GM21526 (cell line): Measurements from ENCODE around the gene IGF2BP3.
"Not testable (repeated sequence)": the region's sequence is repeated elsewhere in the genome, so short reads cannot be mapped to it uniquely, and the experiment has no call there.

Source experiments
- ATAC-seq: cut with Tn5 transposase; IDR thresholded peaks from one replicate; pipeline ENCODE4 v1.9.1; 2021; ENCODE audit warnings: moderate library complexity; ENCODE audit not compliant: unreplicated experiment, low FRiP score

IGF2BP3 gene

DNA sequence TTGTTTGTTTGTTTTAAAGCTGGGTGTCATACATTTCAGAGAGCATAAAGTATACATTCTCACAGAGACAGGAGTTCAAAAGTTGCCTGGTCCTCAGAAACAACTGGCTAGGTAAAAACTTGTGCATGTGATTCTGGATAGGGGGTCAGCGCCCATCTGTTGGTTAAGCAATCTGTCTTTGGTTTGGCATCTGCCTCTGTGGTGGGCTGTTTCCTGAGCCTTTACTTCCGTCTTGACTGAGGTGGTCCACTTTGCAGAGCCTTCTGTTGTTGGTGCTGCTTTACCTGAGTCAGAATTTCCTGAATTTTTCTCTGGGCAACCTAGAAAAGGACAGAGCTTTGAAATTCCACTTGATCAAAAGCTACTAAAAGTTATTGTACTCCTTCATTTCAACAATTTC is 158.2 kb downstream of the IGF2BP3 start:
- not testable (repeated sequence) for ATAC-seq

- no peak for ATAC-seq
These were observed 161.5 kb downstream of the IGF2BP3 start for GRCh38 chr7:23308754-23309153.

DNA sequence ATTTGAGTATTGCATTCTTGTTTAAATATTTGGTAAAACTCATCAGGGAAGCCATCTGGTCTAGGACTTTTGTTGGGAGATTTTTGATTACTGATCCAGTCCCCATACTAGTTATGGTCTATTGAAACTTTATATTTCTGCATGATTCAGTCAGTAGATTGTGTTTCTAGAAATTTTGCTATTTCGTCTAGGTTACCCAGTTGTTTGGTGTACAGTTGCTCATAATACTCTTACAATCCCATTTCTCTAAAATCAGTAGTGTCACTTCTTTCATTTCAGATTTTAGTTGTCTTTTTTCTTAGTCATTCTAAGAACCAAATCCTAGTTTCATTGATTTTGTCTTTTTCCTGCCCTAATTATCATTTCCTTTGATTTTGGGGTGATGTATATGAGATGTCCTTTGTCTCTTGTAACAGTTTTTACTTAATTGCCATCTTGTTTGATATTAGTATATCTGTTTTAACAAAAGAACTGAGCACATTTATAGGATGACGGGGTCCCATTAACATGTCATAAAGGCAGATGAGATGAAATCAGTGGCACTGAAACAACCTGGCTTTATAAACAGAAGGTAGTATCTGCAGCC is 163.3 kb downstream of the IGF2BP3 start:
- no peak for ATAC-seq

DNA sequence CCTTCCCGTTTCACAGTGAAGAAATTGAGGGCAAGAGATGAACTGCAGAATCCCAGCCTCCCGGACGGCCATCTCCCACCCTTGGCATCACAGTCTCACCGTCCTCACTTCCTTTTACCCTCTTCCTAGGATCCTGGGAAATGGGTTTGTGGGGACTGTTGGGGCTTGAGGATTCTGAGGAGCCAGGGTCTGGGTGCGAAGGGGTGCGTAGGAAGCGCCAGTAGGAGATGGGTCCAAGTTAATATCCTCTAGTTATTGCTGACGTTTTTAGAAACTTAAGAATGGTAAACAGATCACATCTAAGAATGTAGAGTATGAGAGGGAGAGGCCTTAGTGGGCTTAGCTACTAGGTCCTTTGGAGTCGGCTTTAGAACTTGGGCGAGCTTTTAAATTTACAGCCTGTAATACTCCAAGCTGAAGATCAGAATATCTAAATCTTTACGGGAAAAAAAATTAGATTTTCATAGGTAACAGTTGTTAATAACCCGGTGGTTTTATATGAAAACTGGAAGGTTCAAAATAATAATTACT is 170.5 kb downstream of the IGF2BP3 start:
- no peak for ATAC-seq

DNA sequence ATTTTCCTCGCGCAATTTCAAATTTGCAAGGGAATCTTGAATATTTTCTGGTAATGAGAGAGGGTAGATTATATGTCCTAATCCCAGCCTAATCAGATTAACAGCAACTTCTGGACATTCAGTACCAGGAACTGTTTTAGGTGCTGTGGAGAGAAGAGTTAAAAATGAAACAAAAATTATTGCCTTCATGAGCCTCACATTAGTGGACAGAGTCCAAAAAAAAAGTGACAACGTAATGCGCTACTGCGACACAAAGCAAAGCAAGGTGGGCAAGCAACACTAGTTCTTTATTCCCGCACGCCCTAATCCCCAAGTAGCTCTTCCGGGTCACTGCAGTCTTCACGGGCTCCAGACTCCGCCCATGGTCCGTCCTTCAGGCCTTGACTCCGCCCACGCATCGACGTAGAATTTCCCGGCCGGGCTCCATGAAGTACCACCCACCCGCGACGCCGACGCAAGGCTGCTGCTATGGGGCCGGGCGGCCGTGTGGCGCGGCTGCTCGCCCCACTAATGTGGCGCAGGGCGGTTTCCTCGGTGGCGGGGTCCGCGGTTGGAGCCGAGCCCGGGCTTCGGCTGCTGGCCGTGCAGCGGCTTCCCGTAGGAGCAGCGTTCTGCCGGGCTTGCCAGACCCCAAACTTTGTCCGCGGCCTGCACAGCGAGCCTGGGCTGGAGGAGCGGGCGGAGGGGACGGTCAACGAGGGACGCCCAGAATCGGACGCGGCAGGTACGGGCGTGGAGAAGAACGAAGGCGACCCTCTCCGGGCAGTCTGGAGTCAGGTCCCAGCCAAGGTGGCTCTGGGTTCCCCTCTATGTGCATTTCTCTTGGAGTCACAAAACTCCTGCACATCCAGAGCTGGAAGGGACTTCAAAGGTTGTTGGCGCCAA is 171.2 kb downstream of the IGF2BP3 start, which contains the start of gene MALSU1:
Gene MALSU1, plus strand, starts transcription at position 455 of the 885 bp plus-strand sequence. Its CDS starts 14 bp downstream, at position 469.
- peak; percentile 98 for ATAC-seq

DNA sequence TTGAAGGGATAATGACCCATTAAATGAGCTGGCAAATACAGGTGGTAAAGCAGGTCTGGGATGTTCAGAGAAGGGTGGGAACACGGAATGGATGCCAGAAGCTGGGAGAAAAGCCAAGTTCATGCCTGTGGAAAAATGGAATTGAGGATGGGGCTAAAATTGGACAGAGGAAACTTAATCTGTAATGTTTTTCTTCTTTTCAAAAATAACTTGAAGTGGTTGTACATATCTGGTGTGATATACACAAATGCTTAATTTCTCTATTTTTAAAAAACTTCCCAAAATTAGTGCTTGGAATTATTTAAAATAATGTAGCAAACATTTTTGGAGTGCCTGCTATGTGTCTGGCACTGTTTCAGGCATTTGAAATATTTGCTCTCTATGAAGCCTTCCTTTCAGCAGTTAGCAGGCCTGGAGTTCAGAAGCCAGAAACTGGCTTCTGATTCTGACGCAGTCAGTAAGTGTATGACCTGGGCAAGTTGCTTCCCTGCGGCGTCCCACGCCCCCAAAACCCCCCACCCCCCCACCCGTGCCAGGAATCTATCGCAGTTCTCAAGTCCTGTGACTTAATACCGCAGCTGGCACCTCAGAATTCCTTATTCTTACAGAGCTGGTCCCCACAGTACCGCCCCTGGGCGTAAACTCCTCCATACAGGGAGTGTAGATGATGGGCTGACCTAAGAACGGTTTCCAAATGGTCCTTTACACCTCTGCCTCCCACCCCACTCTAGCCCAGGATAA is 172.0 kb downstream of the IGF2BP3 start:
- no peak for ATAC-seq

DNA sequence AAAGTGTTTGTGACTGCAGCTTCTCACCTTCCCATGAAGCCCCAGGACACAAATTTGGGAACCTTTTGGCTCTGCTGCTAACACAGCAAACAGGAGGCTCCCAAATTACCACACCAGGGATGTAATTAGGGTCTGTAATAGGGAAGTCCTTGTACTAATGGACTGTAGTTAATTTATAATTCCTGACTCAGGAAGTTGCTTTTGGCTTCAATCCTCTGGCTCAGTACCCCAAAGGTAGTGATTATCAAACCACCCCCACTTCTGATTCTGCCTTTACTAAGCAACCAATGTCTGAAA is 174.9 kb downstream of the IGF2BP3 start:
- ATAC-seq = no peak

- ATAC-seq = no peak
These were observed 175.5 kb downstream of the IGF2BP3 start for GRCh38 chr7:23294549-23295400.

- ATAC-seq = no peak
These were observed 176.7 kb downstream of the IGF2BP3 start for GRCh38 chr7:23293500-23294073.

DNA sequence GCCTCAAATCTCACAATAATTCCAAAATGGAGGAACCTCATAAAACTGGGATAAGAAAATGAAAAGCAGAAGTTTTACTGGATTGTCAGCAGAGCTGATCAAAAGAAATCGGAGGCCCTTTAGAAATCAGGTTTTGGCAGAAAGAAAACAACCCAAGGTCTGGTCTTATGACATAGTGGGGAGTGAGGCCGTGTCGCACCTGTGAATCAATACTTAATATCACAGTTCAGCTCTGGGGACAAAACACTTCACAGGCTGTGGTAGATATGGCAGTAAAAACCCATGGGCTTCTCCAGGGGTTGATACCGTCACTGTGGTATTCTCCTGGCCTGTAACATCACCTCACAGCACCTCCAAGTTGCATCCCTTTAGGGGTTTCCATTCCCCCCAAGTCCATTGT is 177.7 kb downstream of the IGF2BP3 start:
- no peak for ATAC-seq

- ATAC-seq = no peak
These were observed 178.2 kb downstream of the IGF2BP3 start for GRCh38 chr7:23291957-23292560.

GRCh38 chr7:23290993-23291392 is 179.3 kb downstream of the IGF2BP3 start:
- no peak for ATAC-seq

GRCh38 chr7:23287612-23288011 is 182.7 kb downstream of the IGF2BP3 start:
- no peak for ATAC-seq

DNA sequence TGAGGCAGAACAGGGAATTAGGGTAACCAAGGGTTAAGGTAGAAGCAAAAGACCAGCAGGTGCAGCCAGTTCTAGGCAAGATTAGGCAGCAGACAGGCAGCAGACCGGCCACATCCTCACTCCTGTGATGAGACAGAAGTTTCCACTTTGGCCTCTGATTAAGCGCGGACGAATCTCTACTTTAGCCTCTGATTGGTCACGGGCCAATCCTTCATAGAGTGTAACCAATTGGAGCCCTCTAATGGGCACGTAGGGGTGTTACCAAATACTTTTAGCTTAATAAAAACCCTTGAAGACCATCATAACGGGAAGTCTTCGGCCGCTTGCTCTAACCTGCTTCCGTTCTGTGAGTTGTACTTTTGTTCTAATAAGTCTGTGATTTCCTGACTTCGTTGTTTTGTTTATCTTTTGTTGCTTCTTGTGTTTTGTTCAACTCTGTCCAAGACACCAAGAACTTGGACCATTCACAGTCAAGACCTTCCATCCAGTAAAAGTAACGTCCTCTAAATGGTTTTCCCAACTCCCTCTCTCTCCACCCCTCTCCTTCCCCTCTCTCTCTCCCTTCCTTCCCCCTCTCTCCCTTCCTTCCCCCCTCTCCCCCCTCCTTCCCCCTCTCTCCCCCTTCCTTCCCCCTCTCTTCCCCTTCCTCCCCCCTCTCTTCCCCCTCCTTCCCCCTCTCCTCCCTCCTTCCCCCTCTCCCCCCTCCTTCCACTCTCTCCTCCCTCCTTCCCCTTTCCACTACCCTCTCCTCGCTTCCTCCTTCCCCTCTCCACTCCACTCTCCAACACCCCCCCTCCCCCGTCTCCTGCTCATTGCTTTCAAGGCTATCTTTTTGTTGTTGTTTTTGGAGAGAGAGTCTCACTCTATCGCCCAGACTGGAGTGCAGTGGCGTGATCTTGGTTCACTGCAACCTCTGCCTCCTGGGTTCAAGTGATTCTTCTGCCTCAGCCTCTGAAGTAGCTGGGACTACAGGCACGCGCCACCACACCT is 184.3 kb downstream of the IGF2BP3 start:
- ATAC-seq = no peak

DNA sequence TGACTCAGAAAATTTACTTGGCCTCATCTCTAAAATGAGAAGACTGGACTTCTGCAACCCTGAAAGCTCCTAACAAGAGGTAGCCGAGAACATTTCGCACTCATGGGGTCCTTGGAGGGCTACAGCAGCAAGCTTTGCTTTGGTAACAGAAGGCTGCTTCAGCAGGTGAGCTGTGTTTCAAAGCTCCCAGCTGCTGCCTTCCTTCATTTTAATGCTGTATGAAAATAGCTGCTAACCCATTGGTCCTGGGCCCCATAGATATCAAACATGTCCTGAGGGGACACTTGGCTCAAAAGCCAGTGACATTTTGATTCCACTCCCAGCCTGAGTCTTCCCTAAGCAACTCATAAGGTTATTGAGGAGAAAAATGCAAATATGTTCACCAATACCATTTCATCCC is 185.4 kb downstream of the IGF2BP3 start:
- ATAC-seq = no peak

DNA sequence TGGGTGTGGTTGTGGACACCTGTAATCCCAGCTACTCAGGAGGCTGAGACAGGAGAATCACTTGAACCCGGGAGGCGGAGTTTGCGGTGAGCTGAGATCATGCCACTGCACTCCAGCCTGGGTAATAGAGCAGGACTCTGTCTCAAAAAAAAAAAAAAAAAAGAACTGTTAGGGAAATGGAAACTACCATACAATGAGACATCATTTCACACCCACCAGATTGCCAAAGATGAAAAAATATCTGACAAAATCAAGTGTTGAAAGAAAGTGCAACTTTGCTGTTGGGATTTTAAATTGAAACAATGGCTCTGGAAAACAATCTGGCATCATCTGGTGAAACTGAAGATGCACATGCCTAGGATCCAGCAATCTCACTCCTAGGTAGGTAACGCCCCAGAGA is 187.2 kb downstream of the IGF2BP3 start:
- no peak for ATAC-seq

- no peak for ATAC-seq
These were observed 190.3 kb downstream of the IGF2BP3 start for GRCh38 chr7:23279819-23280525.
